Upper lobe of left lung (tissue), 6 donors: Measurements from ENCODE around the gene MTHFD1L. TPM values are rescaled to one million over a fixed set of nuclear protein-coding genes. Genes with fewer than 3 reads are reported as not detected.

Experiments used
- ATAC-seq, 2 donors: fragments of 200-7000 bp; cut with Tn5 transposase; one replicate each; pipeline ENCODE4 v1.9.1; 2022; ENCODE audit warnings: mild to moderate bottlenecking in 2 of 2, moderate library complexity in 2 of 2; ENCODE audit not compliant: low FRiP score in 2 of 2
- DNase-seq, 2 donors: peaks; one replicate each; pipeline ENCODE4 v3.0.0-alpha.2; 2019 to 2020
- H3K27ac ChIP-seq, 4 donors: fragments of 200-600 bp; sonication (generic); one replicate each; pipeline ENCODE4 v1.5.1; 2016 to 2019
- H3K27me3 ChIP-seq, 4 donors: fragments of 200-600 bp; sonication (generic); one replicate each; pipeline ENCODE4 v1.5.1; 2017 to 2019
- H3K36me3 ChIP-seq, 4 donors: fragments of 200-600 bp; sonication (generic); one replicate each; pipeline ENCODE4 v1.5.1; 2016 to 2019
- H3K4me1 ChIP-seq, 4 donors: fragments of 200-600 bp; sonication (generic); one replicate each; pipeline ENCODE4 v1.5.1; 2018 to 2019
- H3K4me3 ChIP-seq, 4 donors: fragments of 200-600 bp; sonication (generic); one replicate each; pipeline ENCODE4 v1.5.1; 2017 to 2019; ENCODE audit warnings: mild to moderate bottlenecking in 2 of 4, moderate library complexity in 1 of 4
- H3K9me3 ChIP-seq, 4 donors: fragments of 200-600 bp; sonication (generic); one replicate each; pipeline ENCODE4 v1.5.1; 2018 to 2019
- CTCF ChIP-seq, 6 experiments: fragments of 450-650 bp in 4 of 6; fragments of 200-600 bp in 2 of 6; sonication (generic) in 2 of 6; IDR thresholded peaks; one replicate each; pipeline ENCODE4 v1.5.1; 2016 to 2019; ENCODE audit warnings: antibody characterized with exemption in 6 of 6
- EP300 ChIP-seq, 4 donors: sonication (generic); formaldehyde crosslinking; IDR thresholded peaks; one replicate each; pipeline ENCODE4 v1.5.1; 2017; ENCODE audit warnings: antibody characterized with exemption in 4 of 4, control low read depth in 2 of 4
- POLR2A ChIP-seq, 4 donors: fragments of 450-650 bp; IDR thresholded peaks; one replicate each; pipeline ENCODE4 v1.5.1; 2016 to 2017; ENCODE audit warnings: antibody characterized with exemption in 4 of 4, mild to moderate bottlenecking in 2 of 4
- POLR2AphosphoS5 ChIP-seq, 2 donors: sonication (generic); formaldehyde crosslinking; IDR thresholded peaks; one replicate each; pipeline ENCODE4 v1.5.1; 2017; ENCODE audit warnings: antibody characterized with exemption in 2 of 2
- WGBS, 2 donors: methylation state at CpG; one replicate each; pipeline ENCODE4 v1.1.5; 2017 to 2018; 5-methylcytosine and 5-hydroxymethylcytosine counted together
- total RNA-seq, 6 donors: library from RNA; depleted of rRNA in 4 of 6; stranded (reverse); fragments of >200 nt in 4 of 6; gene quantifications; one replicate each; pipeline versions ENCODE4 v1.1.0 to v1.2.1, GENCODE V29; 2016 to 2021
- donor health status: DM: no; HTN: no; CAD: no; lungs with moderate emphysema.
- donor health status: DM: no; HTN: yes; CAD: no; lungs with severe emphysema.

The MTHFD1L gene
- total RNA-seq, 6 donors from 2014 or later = 11.8 to 32.3 (median 19.4) TPM

GRCh38 chr6:150993253-150993652 is 127.8 kb downstream of the MTHFD1L start:
- no peak overlapping the region for H3K4me3 ChIP-seq
- WGBS, 2 donors = 91 to 99% methylated on average over 7 of the region's 7 CpGs
- H3K27ac ChIP-seq = no peak overlapping the region
- ATAC-seq (no peak), DNase-seq (no peak)
- H3K9me3 ChIP-seq = no peaks in the 10 kb centered on the region
- H3K27me3 ChIP-seq = no peaks in the 10 kb centered on the region
- H3K36me3 ChIP-seq = no peaks in the 10 kb centered on the region
- no peaks in the 10 kb centered on the region for H3K4me1 ChIP-seq
- TF ChIP-seq CTCF (IDR thresholded peaks at IDR 0.05) (no peak), EP300 (IDR thresholded peaks at IDR 0.05) (no peak), POLR2AphosphoS5 (IDR thresholded peaks at IDR 0.05) (no peak), POLR2A (IDR thresholded peaks at IDR 0.05) (no peak)

GRCh38 chr6:150994026-150994425 is 128.5 kb downstream of the MTHFD1L start:
- Histone ChIP-seq H3K27me3 (no peaks in the 10 kb centered on the region), H3K27ac (no peak overlapping the region), H3K36me3 (no peaks in the 10 kb centered on the region), H3K4me1 (no peaks in the 10 kb centered on the region), H3K4me3 (no peak overlapping the region), H3K9me3 (no peaks in the 10 kb centered on the region)
- no peak for TF ChIP-seq CTCF (IDR thresholded peaks at IDR 0.05)
- no peak for TF ChIP-seq POLR2AphosphoS5 (IDR thresholded peaks at IDR 0.05)
- TF ChIP-seq EP300 (IDR thresholded peaks at IDR 0.05) = no peak
- TF ChIP-seq POLR2A (IDR thresholded peaks at IDR 0.05) = no peak
- no peak for DNase-seq
- WGBS, 2 donors = 100% methylated on average over 1 of the region's 1 CpG
- ATAC-seq = no peak

GRCh38 chr6:150996968-150997367 is 131.5 kb downstream of the MTHFD1L start:
- ATAC-seq (no peak), DNase-seq (no peak)
- TF ChIP-seq POLR2A (IDR thresholded peaks at IDR 0.05) = no peak
- no peak for TF ChIP-seq POLR2AphosphoS5 (IDR thresholded peaks at IDR 0.05)
- TF ChIP-seq CTCF (IDR thresholded peaks at IDR 0.05) = no peak
- no peak for TF ChIP-seq EP300 (IDR thresholded peaks at IDR 0.05)
- no peaks in the 10 kb centered on the region for H3K9me3 ChIP-seq
- H3K4me3 ChIP-seq = no peak overlapping the region
- H3K27ac ChIP-seq = no peak overlapping the region
- H3K4me1 ChIP-seq = peaks cover 0 to 2% (median 0%) of the 10 kb centered on the region in 4 donors
- H3K36me3 ChIP-seq = no peaks in the 10 kb centered on the region
- WGBS, 2 donors = 87 to 91% methylated on average over 6 of the region's 6 CpGs
- H3K27me3 ChIP-seq = no peaks in the 10 kb centered on the region

GRCh38 chr6:150999107-150999506 is 133.6 kb downstream of the MTHFD1L start:
- H3K27me3 ChIP-seq = no peaks in the 10 kb centered on the region
- no peak overlapping the region for H3K4me3 ChIP-seq
- no peaks in the 10 kb centered on the region for H3K36me3 ChIP-seq
- ATAC-seq (peak in 1 of 2 donors; percentile 34), DNase-seq (no peak)
- H3K4me1 ChIP-seq = peaks cover 1 to 10% (median 4%) of the 10 kb centered on the region in 4 donors
- TF ChIP-seq POLR2AphosphoS5 (IDR thresholded peaks at IDR 0.05) (no peak), POLR2A (IDR thresholded peaks at IDR 0.05) (no peak), CTCF (IDR thresholded peaks at IDR 0.05) (no peak), EP300 (IDR thresholded peaks at IDR 0.05) (no peak)
- H3K27ac ChIP-seq = no peak overlapping the region
- H3K9me3 ChIP-seq = no peaks in the 10 kb centered on the region

GRCh38 chr6:150999576-150999975 is 134.1 kb downstream of the MTHFD1L start:
- WGBS, 2 donors = 89 to 92% methylated on average over 6 of the region's 6 CpGs
- ATAC-seq (no peak), DNase-seq (no peak)
- Histone ChIP-seq H3K4me1 (peaks cover 4 to 15% (median 8%) of the 10 kb centered on the region in 4 donors), H3K27ac (no peak overlapping the region), H3K27me3 (no peaks in the 10 kb centered on the region), H3K36me3 (no peaks in the 10 kb centered on the region), H3K9me3 (no peaks in the 10 kb centered on the region), H3K4me3 (no peak overlapping the region)
- TF ChIP-seq POLR2A (IDR thresholded peaks at IDR 0.05) (no peak), CTCF (IDR thresholded peaks at IDR 0.05) (no peak), EP300 (IDR thresholded peaks at IDR 0.05) (no peak), POLR2AphosphoS5 (IDR thresholded peaks at IDR 0.05) (no peak)
